GM23338 (cell line): ENCODE measurements around the gene RSPRY1. TPM values are rescaled to one million over a fixed set of nuclear protein-coding genes. Genes with fewer than 3 reads are reported as not detected.

Source experiments
- ATAC-seq: fragments of 200-7000 bp; cut with Tn5 transposase; 3 replicates; pipeline ENCODE4 v1.9.1; 2020
- DNase-seq: peaks from one replicate; pipeline ENCODE4 v3.0.0-alpha.2; 2015; ENCODE audit warnings: low spot score
- H2AFZ ChIP-seq: fragments of 200-600 bp; sonication (generic); 2 replicates; pipeline ENCODE4 v1.8.0; 2016; ENCODE audit warnings: antibody characterized with exemption, mild to moderate bottlenecking, moderate library complexity
- H3F3A ChIP-seq: fragments of 200-600 bp; sonication (generic); replicated peaks from 2 replicates; pipeline ENCODE4 v1.8.0; 2017; ENCODE audit warnings: antibody characterized with exemption, mixed run types, low read depth
- H3K27ac ChIP-seq: fragments of 200-600 bp; sonication (generic); 2 replicates; pipeline ENCODE4 v1.6.1; 2016; ENCODE audit warnings: low read depth
- H3K27me3 ChIP-seq: fragments of 200-600 bp; sonication (generic); 2 replicates; pipeline ENCODE4 v1.8.0; 2016; ENCODE audit warnings: mild to moderate bottlenecking, mixed run types, moderate library complexity; ENCODE audit not compliant: insufficient read depth
- H3K36me3 ChIP-seq: fragments of 200-600 bp; sonication (generic); 2 replicates; pipeline ENCODE4 v1.8.0; 2016; ENCODE audit warnings: mild to moderate bottlenecking; ENCODE audit not compliant: insufficient read depth
- H3K4me1 ChIP-seq: fragments of 200-600 bp; sonication (generic); 2 replicates; pipeline ENCODE4 v1.8.0; 2016; ENCODE audit warnings: mild to moderate bottlenecking, moderate library complexity; ENCODE audit not compliant: insufficient read depth
- H3K4me2 ChIP-seq: fragments of 200-600 bp; sonication (generic); 2 replicates; pipeline ENCODE4 v1.7.1; 2017; ENCODE audit warnings: mixed run types
- H3K4me3 ChIP-seq: fragments of 200-600 bp; sonication (generic); 2 replicates; pipeline ENCODE4 v1.6.1; 2016; ENCODE audit warnings: mixed run types
- H3K79me2 ChIP-seq: fragments of 200-600 bp; sonication (generic); replicated peaks from 2 replicates; pipeline ENCODE4 v1.8.0; 2017; ENCODE audit warnings: mild to moderate bottlenecking; ENCODE audit not compliant: insufficient read depth
- H3K9me2 ChIP-seq: fragments of 200-600 bp; sonication (generic); 2 replicates; pipeline ENCODE4 v1.8.0; 2017; ENCODE audit not compliant: insufficient read depth
- H4K20me1 ChIP-seq: fragments of 200-600 bp; sonication (generic); replicated peaks from 2 replicates; pipeline ENCODE4 v1.8.0; 2017; ENCODE audit warnings: mild to moderate bottlenecking; ENCODE audit not compliant: insufficient read depth
- H3K27ac Mint-ChIP-seq: 2 replicates; pipeline ENCODE4 v1.8.0; 2020; ENCODE audit warnings: inconsistent platforms, mild to moderate bottlenecking, moderate library complexity, mixed read lengths
- H3K27me3 Mint-ChIP-seq: 3 replicates; pipeline ENCODE4 v1.8.0; 2022; ENCODE audit warnings: low read depth, mild to moderate bottlenecking, moderate library complexity, mixed read lengths, inconsistent platforms; ENCODE audit not compliant: insufficient read depth, poor library complexity
- H3K36me3 Mint-ChIP-seq: 3 replicates; pipeline ENCODE4 v1.8.0; 2021; ENCODE audit warnings: low read depth, mild to moderate bottlenecking, inconsistent platforms, moderate library complexity, mixed read lengths
- H3K4me1 Mint-ChIP-seq: 3 replicates; pipeline ENCODE4 v1.8.0; 2020; ENCODE audit warnings: mild to moderate bottlenecking, inconsistent platforms, mixed read lengths
- H3K4me3 Mint-ChIP-seq: 3 replicates; pipeline ENCODE4 v1.8.0; 2021; ENCODE audit warnings: moderate library complexity, mild to moderate bottlenecking, inconsistent platforms, mixed read lengths
- H3K9me3 Mint-ChIP-seq: 3 replicates; pipeline ENCODE4 v1.8.0; 2020; ENCODE audit warnings: moderate library complexity, mild to moderate bottlenecking, inconsistent platforms, mixed read lengths
- CREB1 ChIP-seq: fragments of 250-450 bp; sonication (Bioruptor Pico); IDR thresholded peaks from 2 replicates; pipeline ENCODE4 v1.5.0; 2020; ENCODE audit warnings: low read depth, mild to moderate bottlenecking, moderate library complexity
- EZH2 ChIP-seq: fragments of 200-600 bp; sonication (generic); IDR thresholded peaks from one replicate; pipeline ENCODE4 v1.8.0; 2017; ENCODE audit warnings: antibody characterized with exemption, mild to moderate bottlenecking, low read depth; ENCODE audit not compliant: unreplicated experiment
- EZH2phosphoT487 ChIP-seq: fragments of 200-600 bp; sonication (generic); IDR thresholded peaks from one replicate; pipeline ENCODE4 v1.8.1; 2018; ENCODE audit warnings: antibody characterized with exemption; ENCODE audit not compliant: unreplicated experiment
- NANOG ChIP-seq: IDR thresholded peaks from 2 replicates; pipeline ENCODE4 v1.6.1; 2016; ENCODE audit warnings: antibody characterized with exemption, borderline replicate concordance
- POLR2AphosphoS5 ChIP-seq: IDR thresholded peaks from 2 replicates; pipeline ENCODE4 v1.6.1; 2016; ENCODE audit warnings: antibody characterized with exemption, low read depth
- REST ChIP-seq: IDR thresholded peaks from one replicate; pipeline ENCODE4 v1.6.1; 2018; ENCODE audit warnings: antibody characterized with exemption; ENCODE audit not compliant: unreplicated experiment
- STAT1 ChIP-seq: IDR thresholded peaks from one replicate; pipeline ENCODE4 v1.6.1; 2016; ENCODE audit warnings: antibody characterized with exemption; ENCODE audit not compliant: unreplicated experiment
- ZNF114 ChIP-seq: fragments of 250-450 bp; sonication (Bioruptor Pico); IDR thresholded peaks from 2 replicates; pipeline ENCODE4 v1.5.0; 2020; ENCODE audit warnings: mild to moderate bottlenecking, moderate library complexity
- ZNF331 ChIP-seq: fragments of 250-450 bp; sonication (Bioruptor Pico); IDR thresholded peaks from 2 replicates; pipeline ENCODE4 v1.5.0; 2020; ENCODE audit warnings: low read depth, mild to moderate bottlenecking, moderate library complexity
- ZNF462 ChIP-seq: fragments of 250-450 bp; sonication (Bioruptor Pico); IDR thresholded peaks from 2 replicates; pipeline ENCODE4 v1.5.0; 2020; ENCODE audit warnings: mild to moderate bottlenecking, moderate library complexity
- polyA plus RNA-seq: library from polyadenylated mRNA; unstranded; fragments of >200 nt; fragmentation: Nextera tagmentation; extraction: Ambion mirVana; gene quantifications from 2 replicates; pipeline ENCODE4 v1.2.1, GENCODE V29; 2016
- total RNA-seq: library from RNA; depleted of rRNA; stranded (reverse); fragments of >200 nt; shearing (Covaris generic); gene quantifications from 2 replicates; pipeline ENCODE4 v1.2.3, GENCODE V29; 2014
- TF ChIP-seq, protein P1 (sequence below): IDR thresholded peaks from 2 replicates; pipeline ENCODE4 v1.6.1; 2016; ENCODE audit warnings: antibody characterized with exemption
- TF ChIP-seq, protein P2 (sequence below), 2 experiments: fragments of 200-600 bp in 1 of 2; sonication (generic) in 1 of 2; conservative IDR thresholded peaks; 2 replicates each; pipeline versions ENCODE4 v1.5.1 to v1.6.1; 2016 to 2017; ENCODE audit warnings: antibody characterized with exemption in 2 of 2, low read depth in 2 of 2, mild to moderate bottlenecking in 2 of 2, moderate library complexity in 1 of 2

Gene RSPRY1
- total and polyA plus RNA-seq, 2 experiments from 2014 or later, result 25.8 to 35.9 TPM

- H3K27me3 Mint-ChIP-seq, result no peaks in the 10 kb centered on the region
- H3K4me3 Mint-ChIP-seq, result no peak overlapping the region
- no peaks in the 10 kb centered on the region for H3K9me3 Mint-ChIP-seq
- Histone ChIP-seq H3K27me3 (no peaks in the 10 kb centered on the region), H3K27ac (no peak overlapping the region), H3K79me2 (no peaks in the 10 kb centered on the region), H2AFZ (no peak overlapping the region), H3K36me3 (peaks cover 17% of the 10 kb centered on the region), H3K4me2 (no peak overlapping the region), H3K9me2 (no peaks in the 10 kb centered on the region), H3K4me3 (no peak overlapping the region), H4K20me1 (no peaks in the 10 kb centered on the region), H3K4me1 (peaks cover 11% of the 10 kb centered on the region), H3F3A (no peaks in the 10 kb centered on the region)
- peaks cover 25% of the 10 kb centered on the region for H3K4me1 Mint-ChIP-seq
- no peak overlapping the region; the same call in 1 of the 2 replicates for H3K27ac Mint-ChIP-seq
- peaks cover 78% of the 10 kb centered on the region for H3K36me3 Mint-ChIP-seq
- DNase-seq (no peak), ATAC-seq (no peak)
- TF ChIP-seq ZNF114, result no peak
- no peak for TF ChIP-seq NANOG
- no peak for TF ChIP-seq EZH2phosphoT487
- no peak for TF ChIP-seq REST
- TF ChIP-seq, protein P1, sequence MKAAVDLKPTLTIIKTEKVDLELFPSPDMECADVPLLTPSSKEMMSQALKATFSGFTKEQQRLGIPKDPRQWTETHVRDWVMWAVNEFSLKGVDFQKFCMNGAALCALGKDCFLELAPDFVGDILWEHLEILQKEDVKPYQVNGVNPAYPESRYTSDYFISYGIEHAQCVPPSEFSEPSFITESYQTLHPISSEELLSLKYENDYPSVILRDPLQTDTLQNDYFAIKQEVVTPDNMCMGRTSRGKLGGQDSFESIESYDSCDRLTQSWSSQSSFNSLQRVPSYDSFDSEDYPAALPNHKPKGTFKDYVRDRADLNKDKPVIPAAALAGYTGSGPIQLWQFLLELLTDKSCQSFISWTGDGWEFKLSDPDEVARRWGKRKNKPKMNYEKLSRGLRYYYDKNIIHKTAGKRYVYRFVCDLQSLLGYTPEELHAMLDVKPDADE, result no peak
- no peak for TF ChIP-seq CREB1 (CRISPR knock-in tag)
- no peak for TF ChIP-seq ZNF331 (CRISPR knock-in tag)
- no peak for TF ChIP-seq EZH2
- no peak for TF ChIP-seq STAT1
- no peak for TF ChIP-seq POLR2AphosphoS5
- TF ChIP-seq, protein P2, sequence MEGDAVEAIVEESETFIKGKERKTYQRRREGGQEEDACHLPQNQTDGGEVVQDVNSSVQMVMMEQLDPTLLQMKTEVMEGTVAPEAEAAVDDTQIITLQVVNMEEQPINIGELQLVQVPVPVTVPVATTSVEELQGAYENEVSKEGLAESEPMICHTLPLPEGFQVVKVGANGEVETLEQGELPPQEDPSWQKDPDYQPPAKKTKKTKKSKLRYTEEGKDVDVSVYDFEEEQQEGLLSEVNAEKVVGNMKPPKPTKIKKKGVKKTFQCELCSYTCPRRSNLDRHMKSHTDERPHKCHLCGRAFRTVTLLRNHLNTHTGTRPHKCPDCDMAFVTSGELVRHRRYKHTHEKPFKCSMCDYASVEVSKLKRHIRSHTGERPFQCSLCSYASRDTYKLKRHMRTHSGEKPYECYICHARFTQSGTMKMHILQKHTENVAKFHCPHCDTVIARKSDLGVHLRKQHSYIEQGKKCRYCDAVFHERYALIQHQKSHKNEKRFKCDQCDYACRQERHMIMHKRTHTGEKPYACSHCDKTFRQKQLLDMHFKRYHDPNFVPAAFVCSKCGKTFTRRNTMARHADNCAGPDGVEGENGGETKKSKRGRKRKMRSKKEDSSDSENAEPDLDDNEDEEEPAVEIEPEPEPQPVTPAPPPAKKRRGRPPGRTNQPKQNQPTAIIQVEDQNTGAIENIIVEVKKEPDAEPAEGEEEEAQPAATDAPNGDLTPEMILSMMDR (conservative IDR thresholded peaks at IDR 0.05; ENCODE audit: low read depth in 2 of 2), result no peak
- TF ChIP-seq ZNF462 (CRISPR knock-in tag), result no peak
These were observed 28.6 kb upstream of the RSPRY1 start for GRCh38 chr16:57157533-57157932.
